GM12872 (cell line): ENCODE data around the gene FDXR.

Source experiments
- CTCF ChIP-seq: IDR thresholded peaks from 3 replicates; pipeline ENCODE4 v1.5.1; 2011; ENCODE audit warnings: low read depth, mild to moderate bottlenecking, low read length, moderate library complexity; ENCODE audit not compliant: insufficient read depth

FDXR gene

GRCh38 chr17:74872313-74873036, at the start of gene FDXR:
TSS of gene FDXR (minus strand) at chr17:74872994. CDS start at chr17:74872944, 50 bp downstream.
- no peak for TF ChIP-seq CTCF

GRCh38 chr17:74922172-74922571, 49.4 kb upstream of the FDXR start:
- no peak for TF ChIP-seq CTCF

- TF ChIP-seq CTCF, result no peak
Observed at GRCh38 chr17:74921769-74922168, 49.0 kb upstream of the FDXR start.

GRCh38 chr17:74921026-74921681, 48.4 kb upstream of the FDXR start:
- TF ChIP-seq CTCF, result no peak

GRCh38 chr17:74920642-74921025, 47.8 kb upstream of the FDXR start:
- TF ChIP-seq CTCF, result no peak

- TF ChIP-seq CTCF, result no peak
Observed at GRCh38 chr17:74920306-74920620, 47.5 kb upstream of the FDXR start.

- peak; percentile 44 for TF ChIP-seq CTCF
Observed at GRCh38 chr17:74919440-74920305, 46.9 kb upstream of the FDXR start.
